GM12872 (cell line): ENCODE results near the gene FGF23.

Experiments used
- TF ChIP-seq, protein P1 (sequence below): IDR thresholded peaks from 3 replicates; pipeline ENCODE4 v1.5.1; 2011; ENCODE audit warnings: low read depth, mild to moderate bottlenecking, low read length, moderate library complexity; ENCODE audit not compliant: insufficient read depth

Gene FGF23

GRCh38 chr12:4395818-4396217, 16.3 kb upstream of the FGF23 start:
- TF ChIP-seq, protein P1, sequence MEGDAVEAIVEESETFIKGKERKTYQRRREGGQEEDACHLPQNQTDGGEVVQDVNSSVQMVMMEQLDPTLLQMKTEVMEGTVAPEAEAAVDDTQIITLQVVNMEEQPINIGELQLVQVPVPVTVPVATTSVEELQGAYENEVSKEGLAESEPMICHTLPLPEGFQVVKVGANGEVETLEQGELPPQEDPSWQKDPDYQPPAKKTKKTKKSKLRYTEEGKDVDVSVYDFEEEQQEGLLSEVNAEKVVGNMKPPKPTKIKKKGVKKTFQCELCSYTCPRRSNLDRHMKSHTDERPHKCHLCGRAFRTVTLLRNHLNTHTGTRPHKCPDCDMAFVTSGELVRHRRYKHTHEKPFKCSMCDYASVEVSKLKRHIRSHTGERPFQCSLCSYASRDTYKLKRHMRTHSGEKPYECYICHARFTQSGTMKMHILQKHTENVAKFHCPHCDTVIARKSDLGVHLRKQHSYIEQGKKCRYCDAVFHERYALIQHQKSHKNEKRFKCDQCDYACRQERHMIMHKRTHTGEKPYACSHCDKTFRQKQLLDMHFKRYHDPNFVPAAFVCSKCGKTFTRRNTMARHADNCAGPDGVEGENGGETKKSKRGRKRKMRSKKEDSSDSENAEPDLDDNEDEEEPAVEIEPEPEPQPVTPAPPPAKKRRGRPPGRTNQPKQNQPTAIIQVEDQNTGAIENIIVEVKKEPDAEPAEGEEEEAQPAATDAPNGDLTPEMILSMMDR, result no peak

- TF ChIP-seq, protein P1, result no peak
Measured at GRCh38 chr12:4393211-4393610, 13.7 kb upstream of the FGF23 start.

DNA sequence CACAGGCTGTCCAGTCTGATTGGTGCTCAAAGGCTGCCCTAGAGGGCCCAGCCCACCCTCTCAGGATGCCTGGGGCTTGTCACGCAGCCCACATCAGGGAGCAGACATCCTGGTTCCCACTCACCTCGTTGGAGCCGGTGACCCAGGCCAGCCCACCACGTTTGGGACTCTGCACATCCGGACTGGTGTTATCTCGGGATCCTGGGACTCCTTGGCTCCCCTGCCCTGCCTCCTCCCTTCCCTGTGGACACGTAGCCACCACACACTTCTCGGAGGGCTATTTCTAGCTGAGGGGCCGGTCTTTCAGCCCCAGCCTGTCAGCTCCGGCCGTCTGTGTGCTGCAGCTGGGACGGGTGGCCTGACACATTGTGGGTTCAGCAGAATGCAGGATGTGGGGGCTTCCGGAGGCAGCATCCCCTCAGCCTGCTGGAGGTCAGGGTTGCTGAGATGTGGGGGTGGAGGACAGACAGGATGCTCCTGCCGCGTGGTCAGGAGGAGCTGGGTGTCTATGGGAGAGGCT, 12.8 kb upstream of the FGF23 start:
- TF ChIP-seq, protein P1, result no peak

DNA sequence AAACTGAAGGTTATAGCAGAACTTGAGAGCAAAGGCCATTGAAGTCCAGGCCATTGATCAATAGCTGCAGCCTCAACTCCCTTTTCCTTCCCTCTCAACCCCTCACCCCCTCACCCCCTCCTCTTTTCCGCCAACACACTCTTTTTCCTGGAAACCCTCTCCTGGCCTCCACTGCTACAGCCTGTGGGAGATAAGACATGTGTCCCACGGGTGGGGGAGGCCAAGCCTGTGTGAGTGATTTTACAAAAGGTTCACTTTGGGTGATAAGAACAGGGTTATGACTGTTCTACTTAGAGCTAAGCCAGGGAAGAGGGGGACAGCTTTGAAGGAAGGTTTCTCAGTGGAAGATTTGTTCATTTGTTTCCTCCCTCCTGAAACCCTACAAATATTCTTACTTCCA, 9.2 kb upstream of the FGF23 start:
- TF ChIP-seq, protein P1, result no peak

GRCh38 chr12:4388032-4388431, 8.5 kb upstream of the FGF23 start:
- TF ChIP-seq, protein P1, result no peak

DNA sequence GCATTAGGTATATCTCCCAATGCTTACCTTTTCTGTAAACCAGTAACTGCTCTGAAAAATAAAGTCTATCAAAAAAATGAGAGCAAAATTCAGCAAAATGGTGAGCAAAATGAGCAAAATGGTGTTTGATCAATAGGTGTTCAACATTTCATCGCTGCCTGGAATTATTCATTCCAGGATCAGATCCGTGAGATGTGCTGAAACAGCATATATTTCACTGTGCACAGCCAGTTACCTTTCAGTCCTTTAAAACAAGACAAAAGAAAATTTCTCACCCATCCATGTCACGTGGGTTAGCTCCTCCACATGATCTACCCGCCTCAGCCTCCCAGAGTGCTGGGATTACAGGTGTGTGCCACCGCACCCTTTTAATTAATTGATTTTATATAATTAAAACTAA, 8.1 kb upstream of the FGF23 start:
- TF ChIP-seq, protein P1, result no peak

DNA sequence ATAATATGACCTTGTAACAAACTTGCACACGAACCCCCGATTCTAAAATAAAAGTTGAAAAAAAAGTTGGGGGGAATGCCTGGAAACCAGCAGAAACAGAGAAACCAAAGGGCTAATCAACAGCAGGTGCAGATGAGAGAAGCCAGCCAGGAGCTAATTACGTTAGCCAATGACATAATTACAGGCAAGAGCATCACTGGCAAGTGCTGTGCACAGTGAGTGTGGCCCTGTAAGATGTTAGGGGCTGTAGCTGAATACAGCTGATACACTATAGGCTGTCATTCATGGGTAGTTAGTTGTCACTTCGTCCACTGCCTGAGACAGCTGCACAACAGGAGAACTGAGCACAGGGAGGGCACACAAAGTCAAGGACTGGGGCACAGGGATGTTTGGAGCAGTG, 7.3 kb upstream of the FGF23 start:
- TF ChIP-seq, protein P1, result no peak
